Non-pigmented ciliary epithelial cell (primary cell): ENCODE results near the gene TKFC.

ENCODE experiments used
- DNase-seq: peaks from one replicate; pipeline ENCODE4 v3.0.0-alpha.2; 2010; ENCODE audit warnings: low read depth

TKFC gene

DNA sequence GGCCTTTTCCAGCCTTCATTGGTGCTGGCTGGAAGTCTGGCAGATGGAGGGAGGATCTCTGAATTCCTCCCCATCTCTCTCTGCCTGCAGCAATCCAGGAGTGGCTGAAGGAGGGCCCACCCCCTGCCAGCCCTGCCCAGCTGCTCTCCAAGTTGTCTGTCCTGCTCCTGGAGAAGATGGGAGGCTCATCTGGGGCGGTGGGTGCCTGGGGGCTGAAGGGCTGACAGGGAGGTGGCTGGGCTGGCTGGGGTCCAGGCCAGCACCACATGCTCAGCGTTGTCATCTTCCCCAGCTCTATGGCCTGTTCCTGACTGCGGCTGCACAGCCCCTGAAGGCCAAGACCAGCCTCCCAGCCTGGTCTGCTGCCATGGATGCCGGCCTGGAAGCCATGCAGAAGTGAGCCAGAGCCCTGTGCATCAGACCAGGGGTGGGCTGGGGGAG lies 12.2 kb downstream of the TKFC start:
- no peak for DNase-seq

DNA sequence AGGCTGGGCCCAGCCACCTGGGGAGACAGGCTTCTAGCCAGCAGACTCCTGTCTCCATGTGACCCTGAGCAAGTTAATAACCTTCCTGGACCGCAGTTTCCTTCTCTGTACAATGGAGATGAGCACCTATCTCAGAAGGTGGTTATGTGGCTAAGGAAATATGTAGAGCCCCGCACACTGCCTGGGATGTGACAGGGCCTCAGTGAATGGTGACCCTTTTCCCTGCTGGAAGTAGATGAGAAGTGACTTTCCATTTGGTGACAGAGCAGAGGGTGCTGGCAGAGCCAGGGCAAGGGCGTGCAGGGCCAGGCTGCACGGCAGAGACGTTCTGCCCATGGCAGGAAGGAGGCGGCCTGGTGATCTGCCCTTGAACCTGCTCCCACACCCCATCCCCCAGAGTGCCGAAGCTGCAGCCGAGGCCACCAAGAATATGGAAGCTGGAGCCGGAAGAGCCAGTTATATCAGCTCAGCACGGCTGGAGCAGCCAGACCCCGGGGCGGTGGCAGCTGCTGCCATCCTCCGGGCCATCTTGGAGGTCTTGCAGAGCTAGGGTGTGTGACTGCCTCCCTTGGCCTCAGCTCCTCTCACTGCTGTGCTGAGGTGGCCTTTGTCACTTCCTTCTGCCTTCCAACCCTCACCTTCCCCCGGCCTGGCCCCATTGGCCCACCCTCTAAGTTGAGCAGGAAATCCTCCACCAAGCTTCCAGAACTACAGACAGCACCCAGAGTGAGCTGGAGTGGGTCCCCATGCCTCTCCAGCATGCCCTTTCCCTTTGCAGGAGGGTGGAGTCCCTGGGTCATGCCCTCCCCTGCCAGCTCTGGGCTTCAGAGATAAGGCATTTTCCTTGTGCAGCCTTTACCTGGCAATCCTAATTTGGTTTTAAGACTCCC lies 13.2 kb downstream of the TKFC start:
- no peak for DNase-seq

DNA sequence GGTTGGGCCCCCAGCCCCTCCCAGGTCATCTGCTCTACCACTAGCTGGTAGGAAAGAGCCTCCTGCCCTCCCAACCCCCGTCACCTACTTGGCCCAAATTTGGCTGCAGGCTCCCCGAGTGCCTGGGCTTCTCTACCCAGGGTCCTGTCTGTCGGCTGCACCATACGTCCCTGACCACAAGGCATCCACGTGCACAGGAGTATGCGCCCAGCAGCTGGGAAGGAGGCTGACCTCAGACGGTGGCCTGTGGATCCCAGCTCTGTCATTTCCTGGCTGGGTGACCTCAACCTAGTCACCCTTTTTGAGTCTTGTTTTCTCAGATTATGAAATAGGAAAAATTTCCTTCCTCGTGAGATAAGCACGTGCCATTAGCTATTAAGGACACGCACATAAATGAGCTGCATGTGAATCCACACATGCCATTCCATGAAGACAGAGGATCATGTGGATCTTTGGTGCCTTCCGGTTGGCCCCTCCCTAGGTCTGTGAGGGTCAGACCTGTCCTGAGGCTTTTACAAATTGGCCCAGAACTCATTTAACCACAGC lies 15.0 kb downstream of the TKFC start:
- no peak for DNase-seq

DNA sequence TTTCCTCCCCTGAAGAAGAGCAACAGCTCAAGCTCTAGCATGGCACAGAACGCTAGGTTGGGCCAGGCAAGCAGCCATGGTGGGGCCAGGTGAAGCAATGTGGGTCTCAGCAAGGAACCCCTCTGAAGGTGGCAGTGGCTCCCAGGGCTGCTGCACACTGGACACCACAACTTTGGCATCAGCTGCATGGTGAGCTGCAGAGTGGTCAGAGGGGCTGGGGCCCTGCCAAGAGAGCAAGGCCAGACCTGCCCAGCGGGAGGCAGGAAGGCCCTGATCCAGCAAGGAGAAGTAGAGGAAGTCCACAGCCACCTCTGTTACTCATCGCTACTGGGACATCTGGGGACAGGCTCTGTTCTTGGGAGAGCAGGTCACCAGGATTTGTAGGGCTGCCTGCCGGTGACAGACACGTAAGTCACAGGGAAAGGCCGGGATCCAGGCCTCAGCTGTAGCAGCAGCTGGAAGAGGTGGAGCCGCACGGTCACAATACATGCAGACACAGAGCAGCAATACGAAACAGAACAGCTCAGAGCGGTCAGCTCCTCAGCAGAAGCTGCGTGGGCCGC lies 16.2 kb downstream of the TKFC start:
- no peak for DNase-seq

DNA sequence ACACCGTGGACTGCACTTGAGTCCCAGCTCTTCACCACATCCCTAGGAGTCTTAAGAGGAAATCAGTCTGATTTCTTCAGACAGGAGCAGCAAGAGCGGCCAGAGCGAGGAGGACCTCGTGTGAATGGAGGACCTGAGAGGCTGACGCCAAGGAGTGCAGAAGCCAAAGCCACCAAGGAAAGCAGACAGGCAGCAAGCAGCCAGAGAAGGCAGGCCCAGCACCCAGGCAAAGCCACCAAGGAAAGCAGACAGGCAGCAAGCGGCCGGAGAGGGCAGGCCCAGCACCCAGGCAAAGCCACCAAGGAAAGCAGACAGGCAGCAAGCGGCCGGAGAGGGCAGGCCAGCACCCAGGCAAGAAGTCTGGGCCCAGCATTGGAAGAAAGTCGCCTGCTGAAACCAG lies 16.9 kb downstream of the TKFC start:
- no peak for DNase-seq

DNA sequence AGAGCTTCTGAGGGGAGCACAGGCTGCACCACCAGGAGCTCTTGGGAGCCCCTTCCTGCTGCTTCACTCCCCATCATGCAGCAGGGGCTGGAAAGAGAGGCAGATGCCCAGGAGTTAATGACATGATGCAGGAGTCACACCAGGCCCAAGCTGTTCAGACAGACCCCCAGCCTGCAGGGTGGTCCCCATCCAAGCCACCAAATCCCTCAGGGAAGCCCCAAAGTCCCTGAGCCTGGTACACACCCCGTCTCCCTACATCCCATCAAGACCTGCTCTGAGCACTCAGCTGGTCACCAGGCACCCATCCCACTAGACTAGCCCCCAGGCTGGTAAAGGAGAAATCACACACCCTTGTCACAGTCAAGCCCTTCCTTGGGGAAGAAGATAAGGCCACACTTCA lies 17.3 kb downstream of the TKFC start:
- DNase-seq = no peak

DNA sequence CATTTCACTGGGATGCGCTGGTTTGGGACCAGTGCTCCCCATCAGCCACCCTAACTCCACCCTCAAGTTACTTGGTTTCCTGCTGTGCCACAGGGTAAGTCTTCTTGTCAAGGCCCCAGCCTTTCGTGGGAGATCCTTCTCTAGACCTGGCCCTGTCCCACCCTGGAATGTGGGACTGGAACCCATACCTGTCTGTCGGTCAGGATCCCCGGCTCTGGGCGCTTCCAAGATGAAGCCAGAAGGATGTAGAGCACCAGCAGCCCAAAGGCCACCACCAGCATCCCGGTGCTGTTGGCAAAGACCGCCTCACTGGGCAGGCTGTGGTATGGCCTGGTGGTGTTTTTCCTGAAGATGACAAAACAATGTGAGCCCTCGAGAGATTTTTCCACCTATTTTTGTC lies 17.8 kb downstream of the TKFC start:
- no peak for DNase-seq

DNA sequence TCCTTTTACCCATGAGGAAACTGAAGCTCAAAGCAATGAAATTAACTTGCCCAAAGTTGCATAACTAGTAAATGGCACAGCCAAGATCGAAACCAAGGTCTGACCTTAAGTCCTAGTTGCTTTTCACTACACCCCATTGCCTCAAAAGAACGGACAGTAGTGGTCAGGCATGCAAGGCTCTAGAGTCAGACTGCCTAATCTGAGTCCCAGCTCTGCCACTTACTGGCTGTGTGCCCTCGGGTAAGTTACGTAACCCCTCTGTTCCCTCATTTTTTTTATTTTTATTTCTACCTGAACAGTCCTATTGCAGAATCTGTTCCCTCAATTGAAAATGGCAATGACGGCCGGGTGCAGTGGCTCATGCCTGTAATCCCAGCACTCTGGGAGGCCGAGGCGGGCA lies 19.0 kb downstream of the TKFC start:
- no peak for DNase-seq

DNA sequence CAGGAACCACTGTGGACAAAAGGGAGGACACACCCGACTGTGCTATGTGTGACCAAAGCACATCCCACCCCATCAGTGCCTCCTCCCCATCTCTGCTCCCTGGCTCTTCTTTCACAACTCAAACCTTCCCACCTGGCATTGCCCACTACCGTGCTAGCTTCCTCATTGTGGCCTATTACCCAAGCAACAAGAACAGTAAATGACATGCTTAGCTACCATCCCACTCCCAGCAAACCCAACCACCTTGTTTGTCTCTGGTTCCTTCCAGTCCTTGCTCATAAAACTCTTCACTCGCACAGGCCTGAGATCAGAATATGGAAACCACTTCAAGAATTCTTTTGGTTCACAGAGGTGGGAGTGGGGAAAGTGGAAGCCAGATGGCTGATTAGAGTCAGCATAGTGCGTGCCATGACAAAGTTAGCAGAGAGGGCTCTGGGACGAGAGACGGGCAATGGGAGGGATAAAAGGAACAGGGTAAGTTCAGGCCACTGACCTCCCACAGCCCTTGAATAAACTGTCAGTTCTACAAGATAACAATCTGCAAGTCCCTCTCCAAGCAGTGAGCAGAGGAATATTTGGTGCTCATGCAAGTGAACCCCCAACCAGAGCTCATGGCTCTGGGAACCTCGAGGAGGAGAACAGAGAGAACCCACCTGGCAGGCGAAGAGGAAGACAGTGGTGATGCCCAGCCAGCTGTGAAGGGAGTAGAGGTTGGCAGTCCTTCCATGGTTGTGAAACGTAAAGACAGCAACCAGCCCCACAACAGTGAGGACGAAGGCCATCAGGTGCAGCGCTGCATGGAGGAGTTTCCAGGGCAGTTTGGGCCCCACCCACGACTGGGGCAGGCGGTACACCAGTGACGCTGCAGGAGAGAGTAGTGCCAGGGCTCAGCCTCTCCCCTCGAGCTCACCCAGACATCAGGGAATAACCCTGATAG lies 20.4 kb downstream of the TKFC start:
- DNase-seq = no peak

DNA sequence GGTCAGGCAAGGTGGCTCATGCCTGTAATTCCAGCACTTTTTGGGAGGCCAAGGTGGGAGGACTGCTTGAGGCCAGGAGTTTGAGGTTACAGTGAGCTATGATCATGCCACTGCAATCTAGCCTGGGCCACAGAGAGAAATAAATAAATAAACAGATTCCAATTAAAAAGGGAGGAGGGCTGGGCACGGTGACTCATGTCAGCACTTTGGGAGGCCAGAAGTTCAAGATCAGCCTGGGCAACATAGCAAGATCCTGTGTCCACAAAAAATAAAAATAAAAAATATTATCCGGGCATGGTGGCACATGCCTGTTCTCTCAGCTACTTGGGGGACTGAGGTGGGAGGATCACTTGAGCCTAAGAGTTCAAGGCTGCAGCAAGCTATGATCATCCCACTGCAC lies 21.2 kb downstream of the TKFC start:
- no peak for DNase-seq

DNA sequence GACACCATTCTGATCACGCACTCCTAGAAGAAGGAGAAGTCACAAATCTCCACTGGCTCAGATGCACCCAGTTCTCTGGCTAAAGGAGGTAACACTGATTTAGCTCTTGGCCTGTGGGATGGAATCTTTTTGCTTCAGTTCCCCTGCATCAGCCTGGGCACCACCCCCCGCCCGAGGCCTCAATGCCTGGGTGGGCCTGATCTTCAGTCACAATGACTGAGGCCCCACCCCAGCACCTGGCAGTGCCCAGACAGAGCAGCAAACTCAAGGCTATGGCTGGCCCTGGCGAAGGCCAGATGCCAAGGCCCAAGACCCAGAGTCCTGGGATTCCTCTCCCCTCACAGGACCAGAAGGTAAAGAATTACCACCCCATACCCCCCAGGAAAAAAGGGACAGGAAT lies 23.7 kb downstream of the TKFC start:
- no peak for DNase-seq

DNA sequence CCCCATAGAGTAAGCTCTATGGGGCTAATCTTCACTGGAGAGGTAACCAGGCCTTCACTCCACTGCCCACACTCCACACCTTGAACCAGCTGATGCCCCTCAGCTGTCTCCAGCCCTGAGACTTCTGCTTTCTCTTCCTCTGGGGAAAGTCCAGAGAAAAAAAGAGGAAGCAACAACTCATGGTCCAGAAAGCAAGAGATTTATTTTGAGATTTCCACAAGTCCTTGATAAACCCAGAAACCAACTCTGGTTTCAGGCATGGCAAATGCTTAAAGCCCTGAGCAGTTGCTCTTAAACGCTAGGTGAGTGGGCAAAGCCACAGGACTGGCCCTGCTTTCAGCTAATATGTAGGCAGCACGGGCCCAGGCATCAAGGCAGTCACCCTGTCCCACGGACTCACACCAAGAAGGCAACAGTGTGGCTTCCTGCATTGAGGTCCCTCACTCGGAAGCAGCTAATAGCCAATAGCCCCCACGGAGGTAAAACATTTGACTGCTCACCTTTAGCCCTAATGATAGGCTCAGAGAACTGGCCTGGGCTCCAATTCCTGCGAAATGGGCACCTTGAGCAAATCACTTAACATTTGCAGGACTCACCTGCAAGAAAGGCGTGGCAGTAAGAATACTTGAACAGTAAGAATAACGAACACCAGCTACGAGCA lies 24.3 kb downstream of the TKFC start:
- no peak for DNase-seq

DNA sequence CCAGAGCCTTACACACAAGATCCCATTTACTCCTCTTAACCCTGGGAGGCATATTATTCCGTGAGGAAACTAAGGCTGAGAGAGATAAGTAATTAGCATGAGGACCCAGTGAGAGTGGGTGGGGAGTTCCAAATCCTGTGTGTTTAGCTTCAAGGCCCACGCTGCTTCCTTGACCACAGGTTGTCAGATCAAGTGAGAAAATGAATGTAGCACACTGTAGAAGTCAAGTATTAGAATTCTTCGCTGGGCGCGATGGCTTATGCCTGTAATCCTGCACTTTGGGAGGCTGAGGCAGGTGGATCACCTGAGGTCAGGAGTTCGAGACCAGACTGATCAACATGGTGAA lies 24.8 kb downstream of the TKFC start:
- no peak for DNase-seq

DNA sequence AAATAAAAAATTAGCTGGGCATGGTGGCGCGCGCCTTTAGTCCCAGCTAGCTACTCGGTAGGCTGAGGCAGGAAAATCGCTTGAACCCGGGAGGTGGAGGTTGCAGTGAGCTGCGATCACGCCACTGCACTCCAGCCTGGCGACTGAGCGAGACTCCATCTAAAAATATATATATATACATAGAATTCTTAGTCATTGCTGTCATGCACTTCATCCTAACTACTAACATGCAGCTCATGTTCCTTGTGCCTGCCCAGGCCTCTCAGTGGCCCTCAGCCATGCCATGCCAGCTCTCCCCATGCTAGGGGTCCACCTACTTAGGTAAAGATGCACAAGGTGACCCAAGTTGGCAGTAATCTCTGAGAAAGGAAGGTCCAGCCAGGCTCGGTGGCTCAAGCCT lies 25.5 kb downstream of the TKFC start:
- no peak for DNase-seq

DNA sequence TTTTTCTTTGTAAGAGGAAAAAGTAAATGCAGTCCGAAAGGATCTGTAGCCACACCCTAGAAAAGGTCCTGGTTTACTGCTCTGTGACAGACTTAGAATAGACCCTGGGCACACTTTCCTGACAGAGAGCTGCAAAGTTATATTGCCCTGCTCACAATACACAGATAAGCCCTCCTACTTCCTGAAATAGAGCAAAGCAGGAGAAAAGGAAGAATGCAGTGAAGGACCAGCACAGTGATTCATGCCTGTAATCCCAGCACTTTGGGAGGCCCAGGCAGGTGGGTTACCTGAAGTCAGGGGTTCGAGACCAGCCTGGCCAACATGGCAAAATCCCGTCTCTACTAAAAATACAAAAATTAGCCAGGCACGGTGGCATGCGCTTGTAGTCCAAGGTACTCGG lies 26.5 kb downstream of the TKFC start:
- DNase-seq = no peak

DNA sequence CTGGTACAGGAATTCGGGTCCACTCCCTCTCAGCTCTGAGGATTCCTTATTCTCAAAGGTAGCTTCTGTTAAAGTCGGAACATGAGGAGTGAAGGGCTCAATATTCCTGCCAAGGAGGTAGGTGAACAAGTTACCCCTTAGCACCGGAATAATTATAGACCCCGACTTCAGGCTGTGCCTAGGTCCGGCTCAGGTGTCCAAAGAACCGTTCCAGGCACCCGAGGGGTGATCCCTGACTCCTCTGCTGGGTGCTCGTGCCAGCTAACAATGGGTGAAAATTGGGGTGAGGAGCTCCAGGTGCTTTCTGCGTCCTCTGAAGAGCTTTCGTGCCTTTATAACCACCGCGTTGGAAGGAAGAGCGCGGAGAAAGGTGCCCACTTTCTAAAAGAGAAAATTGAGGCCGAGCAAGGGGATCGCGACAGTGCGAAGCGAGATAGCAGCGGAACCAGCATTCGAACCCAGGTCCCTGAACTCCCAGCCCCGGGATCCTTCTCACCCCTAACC lies 28.3 kb downstream of the TKFC start:
- DNase-seq = no peak

DNA sequence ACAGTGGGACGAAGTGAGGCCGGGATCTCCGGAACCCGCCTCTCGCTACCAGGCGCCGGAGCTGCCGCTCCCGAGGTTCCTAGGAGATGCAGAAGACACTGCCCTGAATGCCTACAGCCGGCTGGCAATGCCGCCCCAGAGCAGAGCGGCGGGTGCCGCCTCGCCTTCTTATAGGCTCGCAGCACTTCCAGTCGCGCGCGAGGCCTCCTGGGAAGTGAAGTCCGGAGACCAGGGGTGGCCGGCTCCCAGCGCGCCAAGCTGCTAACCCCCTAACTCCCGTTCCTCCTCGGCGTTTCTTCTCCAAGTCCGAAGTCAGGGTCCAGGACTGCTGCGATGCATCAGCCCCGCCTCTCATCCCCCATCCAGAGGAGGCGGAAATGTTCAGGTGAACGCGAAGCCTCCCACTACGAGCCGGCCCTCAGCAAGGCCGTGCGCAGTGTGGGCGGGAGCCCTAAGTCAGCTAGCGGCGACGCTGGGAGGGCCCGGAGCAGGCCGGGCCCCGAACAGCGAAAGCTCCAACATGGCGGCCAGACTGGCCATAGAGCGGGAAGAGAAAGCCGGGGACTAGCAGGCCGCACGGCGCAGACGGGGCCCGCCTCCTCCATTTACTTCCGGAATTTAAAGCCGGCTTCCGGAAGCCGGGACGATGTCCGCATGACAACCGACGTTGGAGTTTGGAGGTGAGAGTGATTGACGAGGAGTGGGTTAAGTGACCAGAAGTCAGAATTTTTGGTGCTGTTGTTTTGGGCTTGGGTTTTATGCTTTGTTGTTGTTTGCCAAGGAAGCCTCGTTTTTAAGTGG lies 28.9 kb downstream of the TKFC start, which contains the start of the genes CYB561A3 and TMEM138:
Gene CYB561A3 (minus strand): TSS at position 142 of the 801 bp plus-strand sequence. CDS start 5,169 bp downstream, outside the sequence.
Gene TMEM138 (plus strand): TSS at position 634 of the 801 bp plus-strand sequence. CDS start 2,017 bp downstream, outside the sequence.
- DNase-seq = peak; percentile 57

DNA sequence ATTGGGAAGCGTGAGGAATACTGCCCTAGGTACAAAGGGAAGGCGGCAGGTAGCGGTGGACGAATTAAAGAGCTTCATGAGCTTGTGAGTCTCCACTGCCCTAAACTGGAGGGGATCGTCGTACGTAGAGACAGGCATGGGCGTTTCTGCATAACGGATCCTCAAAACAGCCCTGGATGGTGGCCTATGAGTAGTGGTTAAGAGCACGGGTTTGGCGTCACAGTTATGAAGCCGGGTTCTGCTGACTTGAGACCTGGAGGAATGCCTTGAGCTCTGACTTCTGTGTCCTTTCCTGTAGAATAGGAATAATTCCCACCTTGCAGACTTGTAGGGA lies 29.5 kb downstream of the TKFC start:
- DNase-seq = no peak

DNA sequence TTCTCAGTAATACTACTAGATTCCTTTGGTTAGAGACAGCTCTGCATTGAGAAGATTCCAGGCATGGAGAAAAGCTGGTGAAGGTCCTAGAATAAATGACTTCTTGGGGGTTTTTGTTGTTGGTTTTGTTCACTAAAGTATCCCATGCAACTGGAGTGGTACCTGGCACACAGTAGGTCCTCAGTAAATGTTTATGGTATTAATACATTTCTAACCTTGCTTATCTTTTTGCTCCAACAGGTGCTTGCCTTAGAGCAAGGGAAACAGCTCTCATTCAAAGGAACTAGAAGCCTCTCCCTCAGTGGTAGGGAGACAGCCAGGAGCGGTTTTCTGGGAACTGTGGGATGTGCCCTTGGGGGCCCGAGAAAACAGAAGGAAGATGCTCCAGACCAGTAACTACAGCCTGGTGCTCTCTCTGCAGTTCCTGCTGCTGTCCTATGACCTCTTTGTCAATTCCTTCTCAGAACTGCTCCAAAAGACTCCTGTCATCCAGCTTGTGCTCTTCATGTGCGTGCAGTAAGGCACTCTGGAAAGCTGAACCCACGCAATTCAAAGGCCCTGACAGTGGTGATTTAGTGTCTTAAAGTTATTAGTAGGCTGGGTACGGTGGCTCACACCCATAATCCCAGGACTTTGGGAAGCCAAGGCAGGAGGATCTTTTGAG lies 31.1 kb downstream of the TKFC start:
- no peak for DNase-seq

DNA sequence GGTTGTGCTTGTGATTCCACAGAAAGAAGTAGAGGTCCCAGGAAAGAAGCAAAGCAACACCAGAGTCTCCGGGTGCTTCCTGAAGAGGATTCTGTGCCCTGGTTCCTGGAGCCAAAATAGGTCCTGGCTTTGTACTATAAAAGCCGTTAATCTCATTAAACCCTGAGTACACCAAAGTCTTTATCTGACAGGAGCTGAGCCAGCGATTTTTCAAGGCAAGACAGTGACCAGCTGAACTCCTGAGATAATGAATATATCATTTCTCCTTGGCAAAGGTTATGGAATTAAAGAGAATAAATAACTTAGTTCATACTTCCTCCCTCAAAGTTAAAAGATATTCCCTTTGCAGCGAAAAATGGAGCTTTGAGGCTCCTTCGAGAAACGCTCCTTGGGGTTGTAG lies 34.4 kb downstream of the TKFC start:
- DNase-seq = no peak
